Tibial nerve (tissue), 4 donors: ENCODE results near the gene LRRC56.

ENCODE experiments used
- CTCF ChIP-seq, 5 experiments: fragments of 200-600 bp in 3 of 5; fragments of 450-650 bp in 2 of 5; sonication (generic) in 3 of 5; IDR thresholded peaks; one replicate each; pipeline ENCODE4 v1.5.1; 2016 to 2019; ENCODE audit warnings: antibody characterized with exemption in 5 of 5, mild to moderate bottlenecking in 3 of 5, moderate library complexity in 2 of 5
- EP300 ChIP-seq, 2 donors: sonication (generic); formaldehyde crosslinking; IDR thresholded peaks; one replicate each; pipeline ENCODE4 v1.6.1; 2017; ENCODE audit warnings: antibody characterized with exemption in 2 of 2, mild to moderate bottlenecking in 1 of 2
- POLR2A ChIP-seq, 2 donors: fragments of 450-650 bp; IDR thresholded peaks; one replicate each; pipeline ENCODE4 v1.6.1; 2017; ENCODE audit warnings: antibody characterized with exemption in 2 of 2, mild to moderate bottlenecking in 2 of 2, moderate library complexity in 2 of 2

GRCh38 chr11:506995-507726 lies 30.2 kb upstream of the LRRC56 start, which contains the start of gene RNH1:
- no peak for TF ChIP-seq CTCF (IDR thresholded peaks at IDR 0.05)
- peak in 1 of 2 donors; percentile 73 for TF ChIP-seq EP300 (IDR thresholded peaks at IDR 0.05)
- TF ChIP-seq POLR2A (IDR thresholded peaks at IDR 0.05): peak in 1 of 2 donors; percentile 66
